ENCODE results near the gene IFNGR2. TPM values are rescaled to one million over a fixed set of nuclear protein-coding genes. Genes with fewer than 3 reads are reported as not detected.

IFNGR2 gene
- polyA plus RNA-seq, 1 of the 3 experiments (the other 2 are of a cell fraction), result 92.4 TPM

DNA sequence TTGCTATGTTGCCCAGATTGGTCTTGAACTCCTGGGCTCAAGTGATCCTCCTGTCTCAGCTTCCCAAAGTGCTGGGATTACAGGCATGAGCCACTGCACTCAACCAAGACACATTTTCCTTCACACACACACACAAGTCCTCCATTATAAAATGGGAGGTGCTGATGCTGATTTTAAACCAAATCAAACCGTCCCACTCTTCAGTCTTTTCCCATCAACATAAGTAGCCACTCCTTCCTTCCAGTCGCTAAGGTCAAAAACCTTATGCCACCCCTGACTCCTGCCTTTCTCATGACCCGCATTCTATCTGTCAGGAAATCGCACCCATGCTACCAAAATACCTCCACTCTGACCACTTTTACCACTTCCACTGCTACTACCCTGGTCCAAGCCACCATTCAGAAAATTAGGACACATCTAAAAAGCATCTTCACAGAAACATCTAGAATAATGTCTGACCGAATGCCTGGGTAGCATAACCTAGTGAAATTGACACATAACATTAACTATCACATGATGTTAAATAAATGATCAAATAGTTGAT is 28.0 kb upstream of the IFNGR2 start:
- Histone ChIP-seq H3K9me2 (no peaks in the 10 kb centered on the region), H3K9me3 (no peaks in the 10 kb centered on the region), H3K4me1 (ENCODE audit: control insufficient read depth in 1 of 2, insufficient read depth in 2 of 2, low read depth in 1 of 2, low read length in 1 of 2) (peaks cover 0 to 19% of the 10 kb centered on the region in 2 experiments; a peak in 3 of 4 replicates), H3K79me2 (ENCODE audit: insufficient read depth) (no peaks in the 10 kb centered on the region), H3K4me3 (ENCODE audit: low read depth in 2 of 2, low read length in 1 of 2) (no peak overlapping the region), H3K27me3 (ENCODE audit: insufficient read depth) (no peaks in the 10 kb centered on the region), H3K27ac (ENCODE audit: low read depth in 2 of 2, low read length in 1 of 2) (no peak overlapping the region), H3K4me2 (no peak overlapping the region), H3F3A (replicated peaks; ENCODE audit: insufficient read depth) (peaks cover 17% of the 10 kb centered on the region), H3K36me3 (replicated peaks in 1 of 2; ENCODE audit: control insufficient read depth in 1 of 2, insufficient read depth in 2 of 2, low read length in 1 of 2) (no peaks in the 10 kb centered on the region), H3K9ac (no peak overlapping the region), H4K20me1 (ENCODE audit: insufficient read depth) (no peaks in the 10 kb centered on the region), H2AFZ (ENCODE audit: low read depth) (no peak overlapping the region)
- CTCF ChIA-PET, result interaction anchor here (0.6 to 4.5 kb wide), 4 partner anchors 9 to 234 kb away, joined by 3 to 16 read pairs (median 4); no protein-coding TSS in a partner anchor
- DNase-seq, result no peak
- 79% methylated on average over 5 of the region's 5 CpGs for WGBS (ENCODE audit: low lambda C conversion rate)
- TF ChIP-seq TCF12 (IDR thresholded peaks at IDR 0.05) (no peak), GABPA (IDR thresholded peaks at IDR 0.05; ENCODE audit: low read depth) (no peak), NFIC (IDR thresholded peaks at IDR 0.05; ENCODE audit: borderline replicate concordance) (no peak)
- TF ChIP-seq, protein P1, sequence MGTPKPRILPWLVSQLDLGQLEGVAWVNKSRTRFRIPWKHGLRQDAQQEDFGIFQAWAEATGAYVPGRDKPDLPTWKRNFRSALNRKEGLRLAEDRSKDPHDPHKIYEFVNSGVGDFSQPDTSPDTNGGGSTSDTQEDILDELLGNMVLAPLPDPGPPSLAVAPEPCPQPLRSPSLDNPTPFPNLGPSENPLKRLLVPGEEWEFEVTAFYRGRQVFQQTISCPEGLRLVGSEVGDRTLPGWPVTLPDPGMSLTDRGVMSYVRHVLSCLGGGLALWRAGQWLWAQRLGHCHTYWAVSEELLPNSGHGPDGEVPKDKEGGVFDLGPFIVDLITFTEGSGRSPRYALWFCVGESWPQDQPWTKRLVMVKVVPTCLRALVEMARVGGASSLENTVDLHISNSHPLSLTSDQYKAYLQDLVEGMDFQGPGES (IDR thresholded peaks at IDR 0.05; ENCODE audit: low read depth, low read length), result no peak
- POLR2A ChIA-PET, result no interaction called here

DNA sequence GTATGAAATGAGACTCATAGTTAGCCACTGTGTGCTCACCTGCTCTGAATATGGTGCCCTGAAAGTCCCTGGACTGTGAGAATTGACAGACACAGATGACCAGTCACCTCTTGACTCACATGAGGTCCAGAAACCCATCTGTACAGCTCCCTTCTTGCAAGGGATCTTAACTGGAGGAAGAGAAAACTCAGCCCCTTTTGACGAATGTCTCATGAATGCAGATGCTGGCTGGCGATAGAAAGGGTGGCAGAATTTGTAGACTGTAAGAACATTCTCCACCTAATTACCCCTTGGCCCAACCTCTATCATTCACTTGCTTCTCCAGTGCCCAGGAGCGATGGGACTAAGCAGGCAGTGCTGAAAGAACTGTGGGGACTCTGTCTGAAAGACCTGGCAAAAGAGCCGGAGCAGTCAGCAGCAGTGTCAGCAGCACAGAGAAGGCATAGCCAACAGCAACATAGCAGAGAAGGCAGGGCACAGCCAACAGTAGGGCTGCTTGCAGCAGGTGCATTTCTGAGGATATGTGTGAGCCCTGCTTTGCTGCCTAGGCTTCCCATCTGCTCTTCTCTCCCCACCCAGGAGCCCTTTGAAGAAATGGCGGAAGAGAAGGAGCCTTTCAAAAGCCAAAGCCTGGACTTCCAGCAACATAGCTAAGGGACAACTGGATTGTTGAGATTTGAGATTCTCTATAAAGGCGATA is 25.8 kb upstream of the IFNGR2 start:
- ChIA-PET CTCF (interaction anchor here (1.2 to 4.5 kb wide), 4 partner anchors 16 to 180 kb away, joined by 4 to 16 read pairs (median 6); no protein-coding TSS in a partner anchor), POLR2A (no interaction called here)
- no peaks in the 10 kb centered on the region for H3K36me3 ChIP-seq (replicated peaks in 1 of 2; ENCODE audit: control insufficient read depth in 1 of 2, insufficient read depth in 2 of 2, low read length in 1 of 2)
- peaks cover 20% of the 10 kb centered on the region for H3F3A ChIP-seq (replicated peaks; ENCODE audit: insufficient read depth)
- no peak overlapping the region for H3K27ac ChIP-seq (ENCODE audit: low read depth in 2 of 2, low read length in 1 of 2)
- H3K79me2 ChIP-seq (ENCODE audit: insufficient read depth), result no peaks in the 10 kb centered on the region
- H3K9ac ChIP-seq, result no peak overlapping the region
- H3K4me3 ChIP-seq (ENCODE audit: low read depth in 2 of 2, low read length in 1 of 2), result no peak overlapping the region
- WGBS (ENCODE audit: low lambda C conversion rate), result 82% methylated on average over 6 of the region's 6 CpGs
- no peak overlapping the region for H2AFZ ChIP-seq (ENCODE audit: low read depth)
- H3K9me2 ChIP-seq, result no peaks in the 10 kb centered on the region
- DNase-seq, result no peak
- no peaks in the 10 kb centered on the region for H3K27me3 ChIP-seq (ENCODE audit: insufficient read depth)
- no peak overlapping the region for H3K4me2 ChIP-seq
- H3K9me3 ChIP-seq, result no peaks in the 10 kb centered on the region
- no peaks in the 10 kb centered on the region for H4K20me1 ChIP-seq (ENCODE audit: insufficient read depth)
- H3K4me1 ChIP-seq (ENCODE audit: control insufficient read depth in 1 of 2, insufficient read depth in 2 of 2, low read depth in 1 of 2, low read length in 1 of 2), result peaks cover 5 to 27% of the 10 kb centered on the region in 2 experiments; a peak in 3 of 4 replicates
- no peak for TF ChIP-seq PBX3 (IDR thresholded peaks at IDR 0.05)
- TF ChIP-seq MXI1 (IDR thresholded peaks at IDR 0.05; ENCODE audit: low read depth, low read length), result no peak
- no peak for TF ChIP-seq RCOR1 (IDR thresholded peaks at IDR 0.05; ENCODE audit: low read length)
- no peak for TF ChIP-seq SIN3A (IDR thresholded peaks at IDR 0.05; ENCODE audit: borderline replicate concordance, low read depth, low read length)
- TF ChIP-seq, protein P1 (IDR thresholded peaks at IDR 0.05; ENCODE audit: low read depth, low read length), result no peak
- no peak for TF ChIP-seq TEAD4 (IDR thresholded peaks at IDR 0.05; ENCODE audit: borderline replicate concordance, insufficient read depth)
- TF ChIP-seq, protein P2, sequence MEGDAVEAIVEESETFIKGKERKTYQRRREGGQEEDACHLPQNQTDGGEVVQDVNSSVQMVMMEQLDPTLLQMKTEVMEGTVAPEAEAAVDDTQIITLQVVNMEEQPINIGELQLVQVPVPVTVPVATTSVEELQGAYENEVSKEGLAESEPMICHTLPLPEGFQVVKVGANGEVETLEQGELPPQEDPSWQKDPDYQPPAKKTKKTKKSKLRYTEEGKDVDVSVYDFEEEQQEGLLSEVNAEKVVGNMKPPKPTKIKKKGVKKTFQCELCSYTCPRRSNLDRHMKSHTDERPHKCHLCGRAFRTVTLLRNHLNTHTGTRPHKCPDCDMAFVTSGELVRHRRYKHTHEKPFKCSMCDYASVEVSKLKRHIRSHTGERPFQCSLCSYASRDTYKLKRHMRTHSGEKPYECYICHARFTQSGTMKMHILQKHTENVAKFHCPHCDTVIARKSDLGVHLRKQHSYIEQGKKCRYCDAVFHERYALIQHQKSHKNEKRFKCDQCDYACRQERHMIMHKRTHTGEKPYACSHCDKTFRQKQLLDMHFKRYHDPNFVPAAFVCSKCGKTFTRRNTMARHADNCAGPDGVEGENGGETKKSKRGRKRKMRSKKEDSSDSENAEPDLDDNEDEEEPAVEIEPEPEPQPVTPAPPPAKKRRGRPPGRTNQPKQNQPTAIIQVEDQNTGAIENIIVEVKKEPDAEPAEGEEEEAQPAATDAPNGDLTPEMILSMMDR (IDR thresholded peaks at IDR 0.05), result no peak
- TF ChIP-seq JUND (IDR thresholded peaks at IDR 0.05), result no peak
- no peak for TF ChIP-seq RAD21 (IDR thresholded peaks at IDR 0.05; ENCODE audit: low read length)
- TF ChIP-seq YY1 (IDR thresholded peaks at IDR 0.05; ENCODE audit: low read depth), result no peak
- no peak for TF ChIP-seq TCF12 (IDR thresholded peaks at IDR 0.05)
- TF ChIP-seq MEF2A (IDR thresholded peaks at IDR 0.05; ENCODE audit: borderline replicate concordance, low read depth), result no peak
- TF ChIP-seq TAF1 (IDR thresholded peaks at IDR 0.05; ENCODE audit: borderline replicate concordance, low read depth, low read length), result no peak
- no peak for TF ChIP-seq GATA2 (CRISPR knock-in tag; IDR thresholded peaks at IDR 0.05)
- TF ChIP-seq REST (IDR thresholded peaks at IDR 0.05; ENCODE audit: low read depth, low read length), result no peak
